ENCODE measurements around the gene SMARCAD1.

DNA sequence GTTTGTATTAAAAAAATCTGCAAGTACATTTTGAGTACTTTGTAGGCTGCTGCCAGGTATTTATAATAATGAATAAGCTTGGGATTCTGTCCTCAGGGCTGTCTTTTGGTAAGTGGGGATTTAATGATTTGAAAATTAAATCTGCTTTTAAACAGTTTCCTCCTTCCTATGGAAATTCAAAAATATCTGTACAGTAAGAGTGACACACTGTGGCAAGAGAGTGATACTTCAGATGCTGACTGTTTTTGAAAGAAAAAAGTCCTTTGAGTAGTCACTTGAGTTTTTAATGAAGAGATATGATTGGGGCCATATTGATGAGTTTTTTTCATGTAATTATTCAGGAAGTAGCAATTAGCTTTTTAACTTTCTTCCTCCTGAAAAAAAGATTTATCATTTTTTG lies 49.2 kb downstream of the SMARCAD1 start:
- TF ChIP-seq POLR2AphosphoS5 (IDR thresholded peaks at IDR 0.05; ENCODE audit: low read depth, low read length) (no peak), REST (IDR thresholded peaks at IDR 0.05; ENCODE audit: insufficient read depth in 1 of 2, low read depth in 2 of 2, low read length in 2 of 2) (no peak), TAF1 (IDR thresholded peaks at IDR 0.05; ENCODE audit: borderline replicate concordance, insufficient read depth, low read length) (no peak), SIN3A (IDR thresholded peaks at IDR 0.05; ENCODE audit: borderline replicate concordance, insufficient read depth, low read length) (no peak), FOXP2 (optimal IDR thresholded peaks at IDR 0.05; ENCODE audit: borderline replicate concordance, extremely low read depth, extremely low read length, insufficient read depth) (no peak)
